ENCODE results near the gene UNC93B1. TPM values are rescaled to one million over a fixed set of nuclear protein-coding genes. Genes with fewer than 3 reads are reported as not detected.

Gene UNC93B1
- total and polyA plus RNA-seq, 2 of the 13 experiments (the other 11 are each of a cell fraction or from before 2014, with no cell fraction given), result 8.8 to 18.9 TPM

- no peak for TF ChIP-seq FOXP4 (CRISPR knock-in tag; IDR thresholded peaks at IDR 0.05)
- no peak for TF ChIP-seq GABPA (IDR thresholded peaks at IDR 0.05; ENCODE audit: low read depth, low read length)
- TF ChIP-seq GABPA (CRISPR knock-in tag; IDR thresholded peaks at IDR 0.05; ENCODE audit: low read depth), result peak; percentile 61
- no peak for TF ChIP-seq ZNF800 (CRISPR knock-in tag; IDR thresholded peaks at IDR 0.05)
- no peak for TF ChIP-seq FUBP1 (CRISPR knock-in tag; IDR thresholded peaks at IDR 0.05; ENCODE audit: borderline replicate concordance)
- no peak for TF ChIP-seq ZNF230 (CRISPR knock-in tag; IDR thresholded peaks at IDR 0.05)
- 0 out of 2 replicates have a peak, but pooled peaks have one; percentile 24 for TF ChIP-seq ZNF652 (CRISPR knock-in tag; IDR thresholded peaks at IDR 0.05; ENCODE audit: borderline replicate concordance, low read depth)
- TF ChIP-seq ONECUT2 (CRISPR knock-in tag; IDR thresholded peaks at IDR 0.05), result no peak
- no peak for TF ChIP-seq JUN (CRISPR knock-in tag; IDR thresholded peaks at IDR 0.05)
- TF ChIP-seq THAP9 (CRISPR knock-in tag; IDR thresholded peaks at IDR 0.05; ENCODE audit: borderline replicate concordance), result no peak; the same call in 1 of the 2 replicates
- TF ChIP-seq RFXAP (CRISPR knock-in tag; IDR thresholded peaks at IDR 0.05; ENCODE audit: borderline replicate concordance), result 0 out of 2 replicates have a peak, but pooled peaks have one; percentile 23
- no peak for TF ChIP-seq PHF5A (CRISPR knock-in tag; IDR thresholded peaks at IDR 0.05; ENCODE audit: low read depth, unreplicated experiment)
- no peak for TF ChIP-seq ZEB1 (IDR thresholded peaks at IDR 0.05; ENCODE audit: insufficient replicate concordance, low read depth)
- no peak for TF ChIP-seq FOXO4 (CRISPR knock-in tag; conservative IDR thresholded peaks at IDR 0.05)
- TF ChIP-seq MXD1 (CRISPR knock-in tag; IDR thresholded peaks at IDR 0.05), result no peak
- no peak for TF ChIP-seq ZNF746 (CRISPR knock-in tag; IDR thresholded peaks at IDR 0.05)
- TF ChIP-seq BRCA1 (CRISPR knock-in tag; IDR thresholded peaks at IDR 0.05), result no peak
- TF ChIP-seq ZNF891 (CRISPR knock-in tag; IDR thresholded peaks at IDR 0.05), result no peak
These were observed 36.4 kb upstream of the UNC93B1 start (continued) for GRCh38 chr11:68040101-68040956.
